GM18861 (cell line): ENCODE results near the gene KRTAP2-4.
"Not testable (repeated sequence)": the region's sequence is repeated elsewhere in the genome, so short reads cannot be mapped to it uniquely, and the experiment has no call there.

Experiments
- ATAC-seq: cut with Tn5 transposase; IDR thresholded peaks from one replicate; pipeline ENCODE4 v1.9.1; 2021; ENCODE audit not compliant: unreplicated experiment

Gene KRTAP2-4

DNA sequence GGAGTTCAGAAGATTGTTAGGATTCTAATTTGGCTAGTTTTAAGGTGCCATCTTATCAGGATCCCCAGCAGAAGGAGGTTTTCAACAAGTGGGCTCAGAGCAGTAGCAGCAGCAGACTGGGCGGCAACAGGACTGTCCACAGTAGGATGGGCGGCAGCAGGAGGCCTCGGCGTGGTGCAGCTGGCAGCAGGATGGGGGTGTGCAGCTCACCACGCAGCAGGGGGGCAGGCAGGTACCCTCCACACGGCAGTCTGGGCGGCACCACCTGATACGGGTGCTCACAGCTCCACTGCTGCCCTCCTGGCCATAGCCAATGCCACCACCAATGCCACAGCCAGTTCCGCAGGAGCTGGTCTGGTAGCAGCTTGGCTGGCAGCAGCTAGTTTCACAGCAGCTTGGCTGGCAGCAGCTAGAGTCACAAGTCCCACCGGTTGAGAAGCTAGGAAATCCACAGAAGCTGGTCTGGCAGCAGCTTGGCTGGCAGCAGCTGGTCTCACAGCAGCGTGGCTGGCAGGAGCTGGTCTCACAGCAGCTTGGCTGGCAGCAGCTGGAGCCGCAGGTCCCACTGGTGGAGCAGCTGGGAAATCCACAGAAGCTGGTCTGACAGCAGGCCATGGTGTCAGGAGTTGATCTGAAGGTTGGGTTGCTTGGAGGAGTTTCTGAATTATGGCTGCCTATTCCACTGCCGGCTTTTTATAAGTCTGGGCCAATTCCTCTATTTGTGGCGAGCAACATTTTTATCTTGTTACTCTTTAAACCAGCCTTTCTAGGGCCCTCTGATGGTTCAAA lies 24.7 kb downstream of the KRTAP2-4 start, which contains the start of gene KRTAP1-1:
TSS of gene KRTAP1-1 (minus strand) at position 668 of the 789 bp plus-strand sequence. CDS start at position 615, 53 bp downstream.
- ATAC-seq = not testable (repeated sequence)

DNA sequence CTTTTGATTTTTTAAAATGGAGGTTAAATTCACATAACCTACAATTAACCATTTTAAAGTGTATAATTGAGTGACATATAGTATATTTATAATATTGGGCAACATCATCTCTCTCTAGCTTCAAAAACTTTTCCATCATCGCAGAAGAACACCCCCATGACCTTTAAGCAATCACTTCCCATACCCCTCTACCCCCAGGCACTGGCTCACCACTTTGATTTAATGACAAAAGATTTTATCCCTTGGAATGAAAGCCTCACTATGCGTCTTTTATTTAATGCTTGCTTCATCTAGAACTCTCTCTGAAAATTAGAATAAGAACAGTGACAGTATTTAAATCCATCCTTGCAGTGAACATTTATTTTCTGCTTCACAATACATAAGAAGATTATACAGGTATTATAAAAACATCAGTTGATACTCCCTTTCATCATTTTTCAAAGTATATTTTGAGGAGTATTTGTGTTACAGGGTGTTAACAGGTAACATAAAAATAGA lies 27.8 kb downstream of the KRTAP2-4 start:
- no peak for ATAC-seq

DNA sequence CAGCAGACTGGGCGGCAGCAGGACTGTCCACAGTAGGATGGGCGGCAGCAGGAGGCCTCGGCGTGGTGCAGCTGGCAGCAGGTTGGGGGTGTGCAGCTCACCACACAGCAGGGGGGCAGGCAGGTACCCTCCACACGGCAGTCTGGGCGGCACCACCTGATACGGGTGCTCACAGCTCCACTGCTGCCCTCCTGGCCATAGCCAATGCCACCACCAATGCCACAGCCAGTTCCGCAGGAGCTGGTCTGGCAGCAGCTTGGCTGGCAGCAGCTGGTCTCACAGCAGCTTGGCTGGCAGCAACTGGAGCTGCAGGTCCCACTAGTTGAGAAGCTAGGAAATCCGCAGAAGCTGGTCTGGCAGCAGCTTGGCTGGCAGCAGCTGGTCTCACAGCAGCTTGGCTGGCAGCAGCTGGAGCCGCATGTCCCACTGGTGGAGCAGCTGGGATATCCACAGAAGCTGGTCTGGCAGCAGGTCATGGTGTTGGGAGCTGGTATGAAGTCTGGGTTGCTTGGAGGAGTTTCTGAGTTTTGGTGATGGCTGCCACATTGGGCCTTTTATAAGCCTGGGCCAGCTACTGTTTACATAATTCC lies 31.2 kb downstream of the KRTAP2-4 start, which contains the start of gene KRTAP1-3:
TSS of gene KRTAP1-3 (minus strand) at position 529 of the 590 bp plus-strand sequence. CDS start at position 476, 53 bp downstream.
- ATAC-seq = not testable (repeated sequence)

DNA sequence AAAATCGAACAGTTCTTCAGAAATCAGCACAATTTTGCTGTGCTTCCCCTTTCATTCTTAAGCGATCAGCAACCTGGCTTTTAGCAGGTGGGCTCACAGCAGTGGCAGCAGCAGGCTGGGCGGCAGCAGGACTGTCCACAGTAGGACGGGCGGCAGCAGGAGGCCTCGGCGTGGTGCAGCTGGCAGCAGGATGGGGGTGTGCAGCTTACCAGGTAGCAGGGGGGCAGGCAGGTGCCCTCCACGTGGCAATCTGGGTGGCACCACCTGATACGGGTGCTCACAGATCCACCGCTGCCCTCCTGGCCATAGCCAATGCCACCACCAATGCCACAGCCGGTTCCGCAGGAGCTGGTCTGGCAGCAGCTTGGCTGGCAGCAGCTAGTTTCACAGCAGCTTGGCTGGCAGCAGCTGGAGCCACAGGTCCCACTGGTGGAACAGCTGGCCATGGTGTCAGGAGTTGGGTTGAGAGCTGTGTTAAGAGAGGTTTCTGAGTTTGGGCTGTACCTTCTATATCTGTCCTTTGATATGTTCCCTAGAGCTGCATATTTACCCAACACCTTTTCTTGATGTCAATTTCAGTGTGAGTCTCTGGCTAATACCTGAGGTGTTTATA lies 35.9 kb downstream of the KRTAP2-4 start, which contains the start of gene KRTAP1-4:
TSS of gene KRTAP1-4 (minus strand) at position 563 of the 613 bp plus-strand sequence. CDS start at position 446, 117 bp downstream.
- ATAC-seq = no peak

DNA sequence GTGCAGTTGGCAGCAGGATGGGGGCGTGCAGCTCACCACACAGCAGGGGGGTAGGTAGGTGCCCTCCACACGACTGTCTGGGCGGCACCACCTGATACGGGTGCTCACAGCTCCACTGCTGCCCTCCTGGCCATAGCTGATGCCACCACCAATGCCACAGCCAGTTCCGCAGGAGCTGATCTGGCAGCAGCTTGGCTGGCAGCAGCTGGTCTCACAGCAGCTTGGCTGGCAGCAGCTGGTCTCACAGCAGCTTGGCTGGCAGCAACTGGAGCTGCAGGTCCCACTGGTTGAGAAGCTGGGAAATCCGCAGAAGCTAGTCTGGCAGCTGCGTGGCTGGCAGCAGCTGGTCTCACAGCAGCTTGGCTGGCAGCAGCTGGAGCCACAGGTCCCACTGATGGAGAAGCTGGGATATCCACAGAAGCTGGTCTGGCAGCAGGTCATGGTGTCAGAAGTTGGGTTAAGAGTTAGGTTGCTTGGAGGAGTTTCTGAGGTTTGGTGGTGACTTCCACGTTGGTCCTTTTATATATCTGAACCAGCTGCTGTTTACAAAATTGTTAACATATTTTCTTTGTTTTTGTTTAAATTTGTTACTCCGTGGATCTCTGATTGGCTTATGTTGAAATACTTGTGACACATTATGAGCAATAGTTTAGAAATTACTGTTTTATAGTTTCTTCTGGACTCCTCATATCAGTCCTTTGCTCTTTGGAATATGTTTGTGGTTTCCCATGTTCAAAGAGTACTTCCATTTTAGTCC lies 38.8 kb downstream of the KRTAP2-4 start, which contains the start of gene KRTAP1-5:
TSS of gene KRTAP1-5 (minus strand) at position 494 of the 757 bp plus-strand sequence. CDS start at position 441, 53 bp downstream.
- ATAC-seq = no peak

GRCh38 chr17:41024697-41025096 lies 41.0 kb downstream of the KRTAP2-4 start:
- no peak for ATAC-seq

- ATAC-seq = no peak
Observed at GRCh38 chr17:41020336-41020735, 45.3 kb downstream of the KRTAP2-4 start.

GRCh38 chr17:41019415-41019814 lies 46.3 kb downstream of the KRTAP2-4 start:
- no peak for ATAC-seq

- ATAC-seq = no peak
Observed at GRCh38 chr17:41018541-41018940, 47.1 kb downstream of the KRTAP2-4 start.

- ATAC-seq = no peak
Observed at GRCh38 chr17:41016578-41017215, 49.0 kb downstream of the KRTAP2-4 start.

DNA sequence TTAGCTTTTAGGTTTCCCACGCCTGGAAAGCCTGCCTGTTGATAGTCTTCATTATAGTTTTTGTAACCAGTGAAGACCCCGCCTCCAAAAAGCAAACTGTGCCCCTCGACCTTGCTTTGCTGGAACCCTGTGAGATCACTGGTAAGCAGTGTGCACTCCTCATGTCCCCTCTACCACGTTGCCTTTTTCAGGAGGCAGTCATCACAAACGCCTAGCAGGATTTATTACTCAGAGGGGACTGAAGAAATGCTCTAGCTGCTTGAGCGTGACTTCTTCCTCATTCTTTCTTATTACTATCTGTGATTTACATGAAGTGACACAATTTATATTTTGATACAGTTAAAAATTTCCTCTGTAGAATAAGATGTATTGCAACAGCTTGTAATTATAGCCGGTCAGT lies 50.2 kb downstream of the KRTAP2-4 start:
- ATAC-seq = no peak
